Panc1 (cell line): ENCODE measurements around the gene ASL. TPM values are rescaled to one million over a fixed set of nuclear protein-coding genes. Genes with fewer than 3 reads are reported as not detected.
A peak's percentile ranks its signal among the peaks of the same experiment; 100 is the strongest.
"Not testable (repeated sequence)": the region's sequence is repeated elsewhere in the genome, so short reads cannot be mapped to it uniquely, and the experiment has no call there.

Experiments used
- ATAC-seq: fragments of 200-7000 bp; cut with Tn5 transposase; 2 replicates; pipeline ENCODE4 v1.9.1; 2020; ENCODE audit warnings: mild to moderate bottlenecking, moderate library complexity
- Bru-seq: library from RNA; stranded (reverse); fragments of 400-500 nt; gene quantifications from one replicate; lab custom pipeline; 2021; lab: Mats Ljungman, UMichigan
- BruChase-seq, 2 experiments: library from RNA; stranded (reverse); fragments of 400-500 nt; gene quantifications; one replicate each; lab custom pipeline; 2021; lab: Mats Ljungman, UMichigan
- BruUV-seq: library from RNA; stranded (reverse); fragments of 400-500 nt; replicated peaks from 2 replicates; lab custom pipeline; 2021; lab: Mats Ljungman, UMichigan
- CTCF ChIA-PET: fragments of 300-600 bp; sonication (Branson Sonifier 250); formaldehyde crosslinking; loops from one replicate; lab custom pipeline; 2022; ENCODE audit warnings: antibody characterized with exemption; lab: Charles Lee
- POLR2A ChIA-PET: fragments of 300-600 bp; sonication (Branson Sonifier 250); formaldehyde crosslinking; loops from one replicate; lab custom pipeline; 2022; ENCODE audit warnings: antibody characterized with exemption; lab: Charles Lee
- DNase-seq: peaks from one replicate; pipeline ENCODE4 v3.0.0-alpha.2; 2010; ENCODE audit warnings: low read depth, low spot score
- H3K27ac ChIP-seq: 2 replicates; pipeline ENCODE4 v1.5.1; 2011; ENCODE audit warnings: mild to moderate bottlenecking, low read length, inconsistent platforms
- H3K27me3 ChIP-seq: fragments of 200-500 bp; sonication (Bioruptor generic); 2 replicates; pipeline ENCODE4 v1.6.0; 2014; ENCODE audit warnings: low read length, inconsistent platforms; ENCODE audit not compliant: control insufficient read depth, insufficient read depth
- H3K36me3 ChIP-seq: fragments of 200-500 bp; sonication (Bioruptor generic); 2 replicates; pipeline ENCODE4 v1.5.1; 2014; ENCODE audit warnings: inconsistent platforms, mild to moderate bottlenecking, low read length, moderate library complexity; ENCODE audit not compliant: control insufficient read depth, insufficient read depth
- H3K4me1 ChIP-seq: 2 replicates; pipeline ENCODE4 v1.5.1; 2011; ENCODE audit warnings: inconsistent platforms, mild to moderate bottlenecking, low read length, moderate library complexity; ENCODE audit not compliant: control insufficient read depth, insufficient read depth
- H3K4me3 ChIP-seq, 2 experiments: 2 replicates each; pipeline ENCODE4 v1.5.1; 2011 to 2012; ENCODE audit warnings: low read depth in 2 of 2, low read length in 2 of 2, mild to moderate bottlenecking in 2 of 2, inconsistent platforms in 1 of 2, moderate library complexity in 1 of 2
- H3K9me3 ChIP-seq: fragments of 200-500 bp; sonication (Bioruptor generic); 2 replicates; pipeline ENCODE4 v1.5.1; 2014; ENCODE audit warnings: low read depth, mild to moderate bottlenecking, inconsistent platforms, low read length, moderate library complexity; ENCODE audit not compliant: control insufficient read depth, insufficient read depth
- POLR2AphosphoS5 ChIP-seq: IDR thresholded peaks from 2 replicates; pipeline ENCODE4 v1.6.1; 2012; ENCODE audit warnings: mild to moderate bottlenecking, low read depth, low read length, moderate library complexity
- SIN3A ChIP-seq: IDR thresholded peaks from 2 replicates; pipeline ENCODE4 v1.6.1; 2012; ENCODE audit warnings: low read depth, mild to moderate bottlenecking, low read length, moderate library complexity, borderline replicate concordance; ENCODE audit not compliant: insufficient read depth
- TCF7L2 ChIP-seq: IDR thresholded peaks from 2 replicates; pipeline ENCODE4 v1.6.1; 2011; ENCODE audit warnings: mild to moderate bottlenecking, low read depth, low read length, inconsistent platforms
- in situ Hi-C: cut with HindIII; loops from 2 replicates; pipeline ENCODE4 v1.10.0; 2016; ENCODE audit warnings: low sequenced_read_pairs, low pct_unique_long_range_greater_than_20kb
- intact Hi-C: fragments of 100-400 bp; cut with micrococcal nuclease; formaldehyde crosslinking; loops from one replicate; pipeline ENCODE4 v1.10.0; 2022; ENCODE audit not compliant: unreplicated experiment
- long read RNA-seq: library from polyadenylated mRNA; unstranded; transcript quantifications from one replicate; pipeline ENCODE4 v2.0.0, GENCODE V29; 2021; ENCODE audit not compliant: unreplicated experiment
- polyA plus RNA-seq: library from polyadenylated mRNA; unstranded; fragments of >200 nt; gene quantifications from one replicate; pipeline ENCODE4 v1.2.1, GENCODE V29; 2012; ENCODE audit warnings: missing spikeins; ENCODE audit not compliant: insufficient read length
- total RNA-seq: library from RNA; stranded (reverse); gene quantifications from one replicate; pipeline ENCODE4 v1.2.1, GENCODE V29; 2021; ENCODE audit not compliant: unreplicated experiment
- TF ChIP-seq, protein P1 (sequence below): fragments of 450-650 bp; IDR thresholded peaks from 2 replicates; pipeline ENCODE4 v1.5.1; 2017; ENCODE audit warnings: mild to moderate bottlenecking
- TF ChIP-seq, protein P2 (sequence below), 2 experiments: IDR thresholded peaks; 2 replicates each; pipeline ENCODE4 v1.6.1; 2011 to 2012; ENCODE audit warnings: low read depth in 2 of 2, control low read depth in 1 of 2, low read length in 1 of 2, mild to moderate bottlenecking in 1 of 2, moderate library complexity in 1 of 2; ENCODE audit not compliant: insufficient read depth in 1 of 2

ASL gene
- total RNA-seq = 34.3 TPM
- polyA plus RNA-seq = 63.3 TPM
- Bru-seq, nascent RNA = percentile 64 among the genes with signal in this experiment
- percentile 64 among the genes with signal in this experiment for BruChase-seq, experiment 1, labeled RNA remaining after a 2-hour chase
- percentile 64 among the genes with signal in this experiment for BruChase-seq, experiment 2, labeled RNA remaining after a 6-hour chase
- long read RNA-seq, transcript ASL-205 (16 exons, 1,622 nt) = major isoform, 7 of 57 reads
- long read RNA-seq, transcript ASL-201 (17 exons, 2,143 nt) = major isoform, 7 of 57 reads
- long read RNA-seq, partial matches to known transcripts = 15 of 57 reads
- long read RNA-seq, other reads (novel, unspliced or antisense) = 24 of 57 reads

DNA sequence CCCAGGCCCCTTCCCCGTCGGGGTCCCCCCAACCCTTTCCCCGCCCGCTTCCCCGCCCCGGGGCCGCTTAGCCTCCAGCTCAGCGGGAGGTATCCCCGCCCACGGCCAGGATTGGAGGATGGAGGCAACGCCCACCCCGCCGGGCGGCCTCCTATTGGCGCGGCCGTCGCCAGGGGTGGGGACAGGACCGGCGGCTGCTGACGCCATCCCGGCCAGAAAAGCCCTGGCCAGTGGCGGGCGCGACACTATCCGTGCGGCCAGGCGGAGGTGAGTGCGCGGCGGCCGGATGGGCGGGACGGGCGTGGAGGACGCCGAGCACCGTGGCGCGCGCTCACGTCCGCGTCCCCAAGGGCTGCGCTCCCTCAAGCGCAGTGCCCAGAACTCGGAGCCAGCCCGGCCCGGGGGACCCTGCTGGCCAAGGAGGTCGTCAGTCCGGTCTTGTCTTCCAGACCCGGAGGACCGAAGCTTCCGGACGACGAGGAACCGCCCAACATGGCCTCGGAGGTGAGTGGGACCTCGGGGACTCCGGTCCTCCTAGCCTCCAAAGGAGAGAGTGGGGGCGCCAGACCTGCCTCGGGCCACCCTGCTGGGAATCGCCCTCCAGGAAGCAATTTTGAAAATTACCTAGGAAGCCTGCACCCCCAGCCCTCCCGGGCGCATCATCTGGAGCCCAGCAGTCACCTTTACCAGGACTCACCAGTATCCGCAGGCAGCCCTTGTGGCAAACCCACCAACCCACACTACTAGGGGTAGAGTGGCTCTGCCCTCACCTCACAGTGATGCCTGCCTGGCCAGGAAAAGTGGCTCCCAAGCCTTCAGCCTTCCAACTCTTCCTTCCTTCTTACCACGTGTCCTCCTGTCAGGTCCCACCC lies at the start of gene ASL:
Gene ASL (plus strand): TSS at position 230 of the 872 bp plus-strand sequence. CDS start 263 bp downstream, at position 493.
- Histone ChIP-seq H3K9me3 (no peaks in the 10 kb centered on the region), H3K36me3 (no peaks in the 10 kb centered on the region), H3K27ac (peak within 1 kb of the TSS; percentile 84), H3K4me1 (peaks cover 7% of the 10 kb centered on the region), H3K27me3 (no peaks in the 10 kb centered on the region), H3K4me3 (peak within 1 kb of the TSS; percentile 67 to 92)
- CTCF ChIA-PET = no interaction called here
- POLR2A ChIA-PET = no interaction called here
- ATAC-seq (peak; percentile 100), DNase-seq (no peak)
- TSS peak; percentile 88 for BruUV-seq
- intact Hi-C loops = no loop called here
- TF ChIP-seq SIN3A = peak; percentile 75
- TF ChIP-seq POLR2AphosphoS5 = peak; percentile 73
- TF ChIP-seq, protein P1, sequence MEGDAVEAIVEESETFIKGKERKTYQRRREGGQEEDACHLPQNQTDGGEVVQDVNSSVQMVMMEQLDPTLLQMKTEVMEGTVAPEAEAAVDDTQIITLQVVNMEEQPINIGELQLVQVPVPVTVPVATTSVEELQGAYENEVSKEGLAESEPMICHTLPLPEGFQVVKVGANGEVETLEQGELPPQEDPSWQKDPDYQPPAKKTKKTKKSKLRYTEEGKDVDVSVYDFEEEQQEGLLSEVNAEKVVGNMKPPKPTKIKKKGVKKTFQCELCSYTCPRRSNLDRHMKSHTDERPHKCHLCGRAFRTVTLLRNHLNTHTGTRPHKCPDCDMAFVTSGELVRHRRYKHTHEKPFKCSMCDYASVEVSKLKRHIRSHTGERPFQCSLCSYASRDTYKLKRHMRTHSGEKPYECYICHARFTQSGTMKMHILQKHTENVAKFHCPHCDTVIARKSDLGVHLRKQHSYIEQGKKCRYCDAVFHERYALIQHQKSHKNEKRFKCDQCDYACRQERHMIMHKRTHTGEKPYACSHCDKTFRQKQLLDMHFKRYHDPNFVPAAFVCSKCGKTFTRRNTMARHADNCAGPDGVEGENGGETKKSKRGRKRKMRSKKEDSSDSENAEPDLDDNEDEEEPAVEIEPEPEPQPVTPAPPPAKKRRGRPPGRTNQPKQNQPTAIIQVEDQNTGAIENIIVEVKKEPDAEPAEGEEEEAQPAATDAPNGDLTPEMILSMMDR = no peak
- no peak for TF ChIP-seq TCF7L2
- TF ChIP-seq, protein P2, sequence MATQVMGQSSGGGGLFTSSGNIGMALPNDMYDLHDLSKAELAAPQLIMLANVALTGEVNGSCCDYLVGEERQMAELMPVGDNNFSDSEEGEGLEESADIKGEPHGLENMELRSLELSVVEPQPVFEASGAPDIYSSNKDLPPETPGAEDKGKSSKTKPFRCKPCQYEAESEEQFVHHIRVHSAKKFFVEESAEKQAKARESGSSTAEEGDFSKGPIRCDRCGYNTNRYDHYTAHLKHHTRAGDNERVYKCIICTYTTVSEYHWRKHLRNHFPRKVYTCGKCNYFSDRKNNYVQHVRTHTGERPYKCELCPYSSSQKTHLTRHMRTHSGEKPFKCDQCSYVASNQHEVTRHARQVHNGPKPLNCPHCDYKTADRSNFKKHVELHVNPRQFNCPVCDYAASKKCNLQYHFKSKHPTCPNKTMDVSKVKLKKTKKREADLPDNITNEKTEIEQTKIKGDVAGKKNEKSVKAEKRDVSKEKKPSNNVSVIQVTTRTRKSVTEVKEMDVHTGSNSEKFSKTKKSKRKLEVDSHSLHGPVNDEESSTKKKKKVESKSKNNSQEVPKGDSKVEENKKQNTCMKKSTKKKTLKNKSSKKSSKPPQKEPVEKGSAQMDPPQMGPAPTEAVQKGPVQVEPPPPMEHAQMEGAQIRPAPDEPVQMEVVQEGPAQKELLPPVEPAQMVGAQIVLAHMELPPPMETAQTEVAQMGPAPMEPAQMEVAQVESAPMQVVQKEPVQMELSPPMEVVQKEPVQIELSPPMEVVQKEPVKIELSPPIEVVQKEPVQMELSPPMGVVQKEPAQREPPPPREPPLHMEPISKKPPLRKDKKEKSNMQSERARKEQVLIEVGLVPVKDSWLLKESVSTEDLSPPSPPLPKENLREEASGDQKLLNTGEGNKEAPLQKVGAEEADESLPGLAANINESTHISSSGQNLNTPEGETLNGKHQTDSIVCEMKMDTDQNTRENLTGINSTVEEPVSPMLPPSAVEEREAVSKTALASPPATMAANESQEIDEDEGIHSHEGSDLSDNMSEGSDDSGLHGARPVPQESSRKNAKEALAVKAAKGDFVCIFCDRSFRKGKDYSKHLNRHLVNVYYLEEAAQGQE (IDR thresholded peaks at IDR 0.05; ENCODE audit: insufficient read depth in 1 of 2, low read depth in 2 of 2, low read length in 1 of 2) = 0 out of 4 replicates have a peak, but pooled peaks of 1 of the 2 experiments have one; percentile 47
- in situ Hi-C loops = no loop called here

DNA sequence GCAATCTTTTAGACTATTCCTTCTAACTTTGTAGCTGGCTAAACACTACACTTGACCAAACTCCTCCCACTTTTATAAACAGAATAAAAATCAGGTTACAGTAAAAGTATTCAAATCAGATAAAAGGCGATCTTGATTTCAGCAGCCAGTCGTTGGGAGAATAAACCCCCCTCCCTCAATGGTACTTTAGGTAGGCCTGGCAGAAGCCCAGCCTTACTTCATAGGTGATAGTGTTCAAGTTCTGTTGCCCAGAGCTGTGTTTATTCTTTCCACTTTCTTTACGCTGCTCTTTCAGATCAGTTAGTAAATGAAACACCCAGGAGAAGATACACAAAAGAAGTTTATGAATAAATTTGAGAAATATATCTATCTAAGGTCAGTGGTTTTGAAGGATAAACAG lies 47.3 kb upstream of the ASL start:
- ATAC-seq, BruUV-seq, CTCF ChIA-PET: not testable (repeated sequence)

More for the DNA sequence above, 47.3 kb upstream of the ASL start:
- intact Hi-C loops, H3K4me3 ChIP-seq, DNase-seq, H3K9me3 ChIP-seq, H3K27me3 ChIP-seq, H3K4me1 ChIP-seq, in situ Hi-C loops, H3K27ac ChIP-seq, H3K36me3 ChIP-seq: not testable (repeated sequence)
- POLR2A ChIA-PET = interaction anchor here (0.5 to 0.7 kb wide), 3 partner anchors 147 to 653 kb away, joined by 5 to 13 read pairs (median 9); no protein-coding TSS in a partner anchor
